Stimulated activated CD8-positive, alpha-beta memory T cell treated with anti-CD3 and anti-CD28 coated beads, Interleukin-12 subunit alpha, Interleukin-12 subunit beta, amount 100 ng/mL, for 1 hour (primary cell): ENCODE results near the gene MINDY4.

Experiments used
- DNase-seq: peaks from one replicate; pipeline ENCODE4 v3.0.0-alpha.2; 2020; ENCODE audit warnings: low read depth

The MINDY4 gene

DNA sequence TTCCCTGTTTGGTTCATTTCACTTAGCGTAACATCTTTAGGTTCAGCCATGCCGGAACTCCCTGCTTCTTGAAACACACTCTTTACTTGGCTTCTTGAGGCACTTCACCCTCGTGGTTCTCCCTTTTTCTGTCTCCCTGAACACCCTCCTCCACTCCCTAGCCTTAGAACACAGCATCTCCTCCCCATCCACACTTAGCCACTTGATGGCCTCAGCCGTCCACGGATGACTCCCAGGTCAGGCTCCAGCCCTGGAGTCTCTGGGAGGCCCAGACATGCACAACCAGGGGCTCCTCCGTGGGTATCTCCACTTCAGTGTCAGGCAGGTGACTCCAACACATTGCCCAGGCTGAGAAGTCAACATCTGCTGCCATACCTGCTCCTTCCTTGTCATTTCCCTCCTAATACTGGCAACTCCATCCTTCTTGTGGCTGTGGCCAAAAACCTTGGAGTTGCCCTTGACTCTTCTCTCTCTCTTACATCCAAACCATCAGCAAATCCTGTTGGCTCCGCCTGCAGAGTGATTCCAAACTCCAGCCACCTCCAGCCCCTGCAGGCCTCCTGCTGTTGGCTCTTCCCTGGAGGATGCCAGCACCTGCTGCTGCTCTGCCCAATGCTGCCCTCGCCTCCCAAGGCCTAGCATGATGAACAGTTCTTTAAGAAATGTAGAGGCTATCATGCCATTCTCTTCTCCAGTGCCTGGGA, 27.7 kb upstream of the MINDY4 start:
- no peak for DNase-seq

DNA sequence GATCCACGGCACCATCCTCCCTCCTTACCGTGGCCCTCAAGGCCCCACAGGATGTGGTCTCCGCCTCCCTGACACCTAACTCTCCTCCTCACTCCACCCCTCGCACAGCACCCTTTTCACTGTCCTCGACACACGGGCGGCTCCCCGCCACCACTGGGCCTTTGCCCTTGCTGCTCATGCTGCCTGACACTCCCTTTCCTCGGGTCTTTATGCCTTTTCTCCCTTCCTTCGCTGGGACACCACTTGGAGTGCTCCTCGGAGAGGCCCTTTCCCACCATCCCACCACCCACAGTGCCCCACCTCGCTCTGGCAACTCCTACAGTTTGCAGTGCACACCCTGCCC, 27.2 kb upstream of the MINDY4 start:
- DNase-seq = no peak

DNA sequence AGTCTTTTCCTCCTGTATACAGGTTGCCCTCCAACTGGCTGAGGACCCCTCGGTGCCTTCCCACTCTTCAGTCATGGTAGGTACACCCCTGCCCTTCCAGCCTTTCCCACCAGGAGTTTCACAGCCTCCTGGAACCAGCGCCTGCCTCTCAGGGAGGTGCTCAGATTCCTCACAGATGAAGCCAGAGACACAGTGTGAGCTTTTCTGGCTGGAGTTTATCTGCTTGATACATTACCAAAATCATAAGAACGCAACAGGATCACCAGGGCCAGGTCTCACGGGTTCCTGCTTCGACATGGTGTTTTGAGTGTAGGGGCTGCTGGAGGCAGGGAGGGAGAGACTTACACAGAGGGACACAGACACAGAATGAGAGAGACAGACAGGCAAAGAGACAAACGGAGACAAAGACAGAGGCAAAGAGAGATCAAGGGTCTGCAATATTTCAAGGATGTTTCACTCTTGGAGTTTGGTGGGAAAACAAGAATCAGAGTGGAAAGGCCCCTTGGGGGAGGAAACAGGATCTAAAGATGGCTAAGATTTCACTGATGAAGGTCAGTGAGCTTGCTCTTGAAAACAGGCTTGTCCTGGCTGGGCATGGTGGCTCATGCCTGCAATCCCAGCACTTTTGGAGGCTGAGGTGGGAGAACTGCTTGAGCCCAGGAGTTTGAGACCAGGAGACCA, 25.8 kb upstream of the MINDY4 start:
- no peak for DNase-seq

DNA sequence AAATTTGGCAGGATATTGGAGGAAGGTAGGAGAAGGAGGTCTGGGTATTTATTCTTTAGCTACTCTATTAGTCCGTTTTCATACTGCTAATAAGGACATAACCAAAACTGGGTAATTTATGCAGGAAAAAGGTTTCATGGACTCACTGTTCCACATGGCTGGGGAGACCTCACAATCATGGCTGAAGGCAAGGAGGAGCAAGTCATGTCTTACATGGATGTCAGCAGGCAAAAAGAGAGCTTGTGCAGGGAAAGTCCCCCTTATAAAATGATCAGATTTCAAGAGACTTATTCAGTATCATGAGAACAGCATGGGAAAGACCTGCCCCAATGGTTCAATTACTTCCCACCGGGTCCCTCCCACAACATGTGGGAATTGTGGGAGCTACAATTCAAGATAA, 21.2 kb upstream of the MINDY4 start:
- DNase-seq = no peak

DNA sequence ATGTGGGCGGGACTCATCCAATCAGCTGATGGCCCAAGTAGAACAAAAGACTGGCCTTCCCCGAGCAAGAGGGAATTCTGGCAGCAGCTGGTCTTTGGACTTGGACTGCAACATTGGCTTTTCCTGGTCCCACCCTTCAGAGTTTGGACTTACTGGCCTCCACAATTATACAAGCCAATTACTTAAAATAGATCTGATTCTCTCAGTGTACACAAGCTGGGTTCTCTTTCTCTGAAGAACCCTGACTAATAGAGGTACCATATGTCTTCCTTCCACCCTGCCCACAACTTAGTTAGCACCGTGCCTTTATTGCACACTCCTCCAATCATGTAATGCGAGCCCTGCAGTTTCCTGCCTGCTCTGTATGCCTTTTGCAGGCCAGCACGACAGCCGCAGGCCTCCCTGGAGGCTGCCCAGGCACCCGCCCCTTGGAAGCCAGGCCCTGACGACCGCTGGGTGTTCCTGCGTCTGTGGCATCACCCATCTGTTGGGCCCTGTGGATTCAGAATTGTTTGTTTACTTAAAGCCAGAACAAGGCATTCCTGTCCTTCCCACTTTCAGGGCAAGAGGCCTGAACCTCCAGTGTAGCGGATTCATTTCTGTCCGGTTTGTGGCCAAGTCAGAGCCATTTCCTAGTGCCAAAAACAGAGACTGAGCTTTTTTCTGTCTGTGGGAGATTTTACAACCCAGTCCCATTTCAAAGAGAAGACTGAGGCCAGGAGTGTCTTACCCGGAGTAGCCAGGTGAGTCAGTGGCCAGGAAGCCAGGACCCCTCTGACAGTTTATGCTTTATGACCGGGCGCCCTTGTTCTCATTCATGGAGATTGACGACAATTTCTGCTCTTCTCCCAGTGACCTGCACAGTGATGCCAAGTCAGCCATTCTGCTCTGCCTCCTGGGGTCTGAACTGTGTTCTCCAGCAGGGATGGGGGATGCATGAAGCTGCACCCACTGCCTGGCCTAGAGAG, 20.2 kb upstream of the MINDY4 start:
- DNase-seq = no peak

DNA sequence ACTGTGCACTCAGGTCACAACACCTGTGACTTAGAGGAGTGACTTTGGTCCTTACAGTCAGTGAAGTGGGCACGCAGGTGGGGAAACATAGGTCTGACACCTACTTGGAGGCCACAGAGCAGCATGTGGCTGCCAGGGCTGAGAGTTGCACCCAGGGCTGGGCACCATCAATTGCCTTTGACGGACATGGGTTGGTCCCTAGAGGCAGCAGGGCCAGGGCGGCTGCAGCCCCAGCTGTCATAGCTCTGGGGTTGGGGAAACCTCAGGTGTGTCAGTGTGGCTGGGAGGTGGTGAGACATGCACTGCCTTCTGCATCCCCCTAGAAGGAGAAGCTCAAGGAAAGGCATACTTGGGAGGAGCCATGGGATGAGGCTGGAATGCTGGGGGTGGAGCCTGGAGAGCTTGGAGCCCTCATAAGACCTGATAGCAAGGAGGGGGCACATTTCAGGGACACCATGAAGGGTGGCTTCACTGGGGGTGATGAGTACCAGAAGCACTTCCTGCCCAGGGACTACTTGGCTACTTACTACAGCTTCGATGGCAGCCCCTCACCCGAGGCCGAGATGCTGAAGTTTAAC, 19.4 kb upstream of the MINDY4 start, which contains the start of gene INMT:
TSS of gene INMT (plus strand) at position 440 of the 578 bp plus-strand sequence. CDS start at position 456, 16 bp downstream.
- no peak for DNase-seq

DNA sequence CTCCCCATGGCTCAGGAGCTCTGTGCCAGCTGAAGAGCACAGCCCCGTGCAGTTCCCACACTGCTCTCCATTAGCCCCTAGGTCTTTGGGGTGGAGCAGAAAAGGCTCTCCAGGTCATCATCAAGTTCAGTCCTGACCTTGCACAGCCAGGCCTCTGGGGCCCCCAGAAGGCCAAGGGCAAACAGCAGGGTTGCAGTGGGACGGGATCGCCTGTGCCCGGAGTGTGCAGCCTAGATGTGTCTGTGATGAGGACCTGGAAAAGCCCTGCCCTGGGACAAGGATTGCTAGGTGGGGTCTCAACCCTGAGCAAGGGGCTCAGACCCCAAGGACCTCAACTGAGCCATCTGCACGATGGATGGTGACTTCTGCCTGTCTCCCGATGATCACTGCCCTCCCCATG, 18.7 kb upstream of the MINDY4 start:
- DNase-seq = no peak

DNA sequence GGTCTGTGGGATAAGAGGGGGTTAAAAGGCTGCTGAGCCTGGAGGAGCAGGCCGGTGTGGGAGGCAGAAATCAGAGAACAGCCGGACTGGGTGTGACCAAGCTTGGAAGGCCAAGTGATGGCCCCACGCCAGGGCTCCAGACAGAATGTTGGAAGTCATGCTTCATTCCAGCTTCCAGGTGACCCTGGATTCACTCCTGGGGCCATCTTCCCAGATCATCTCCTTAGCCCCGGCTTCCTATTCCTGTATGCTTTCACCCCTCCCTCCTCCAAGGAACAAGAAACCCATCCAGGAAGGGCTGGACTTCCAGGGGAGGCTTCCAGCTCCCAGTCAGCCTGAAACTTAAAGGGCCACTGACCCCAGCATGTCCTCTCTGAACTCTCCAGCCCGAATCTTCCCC, 18.2 kb upstream of the MINDY4 start:
- DNase-seq = no peak

DNA sequence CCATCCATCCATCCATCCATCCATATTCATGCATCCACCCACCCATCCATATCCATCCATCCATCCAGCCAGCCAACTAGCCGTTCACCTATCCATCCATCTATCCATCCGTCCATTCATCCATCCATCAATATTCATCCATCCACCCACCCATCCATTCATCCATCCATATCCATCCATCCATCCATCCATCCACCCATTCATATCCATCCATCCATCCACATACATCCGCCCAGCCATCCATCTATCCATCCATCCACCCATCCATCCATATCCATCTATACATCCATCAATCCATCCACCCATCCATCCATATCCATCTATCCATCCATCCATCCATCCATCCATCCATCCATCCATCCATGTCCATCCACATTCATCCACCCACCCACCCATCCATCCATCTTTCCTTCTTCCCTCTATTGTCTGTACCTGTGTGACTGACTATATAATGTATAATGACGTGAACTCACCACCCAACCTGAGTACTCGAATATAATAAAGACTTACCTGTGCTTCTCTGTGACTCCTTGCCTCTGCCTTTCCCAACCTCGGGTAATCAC, 16.8 kb upstream of the MINDY4 start:
- no peak for DNase-seq

DNA sequence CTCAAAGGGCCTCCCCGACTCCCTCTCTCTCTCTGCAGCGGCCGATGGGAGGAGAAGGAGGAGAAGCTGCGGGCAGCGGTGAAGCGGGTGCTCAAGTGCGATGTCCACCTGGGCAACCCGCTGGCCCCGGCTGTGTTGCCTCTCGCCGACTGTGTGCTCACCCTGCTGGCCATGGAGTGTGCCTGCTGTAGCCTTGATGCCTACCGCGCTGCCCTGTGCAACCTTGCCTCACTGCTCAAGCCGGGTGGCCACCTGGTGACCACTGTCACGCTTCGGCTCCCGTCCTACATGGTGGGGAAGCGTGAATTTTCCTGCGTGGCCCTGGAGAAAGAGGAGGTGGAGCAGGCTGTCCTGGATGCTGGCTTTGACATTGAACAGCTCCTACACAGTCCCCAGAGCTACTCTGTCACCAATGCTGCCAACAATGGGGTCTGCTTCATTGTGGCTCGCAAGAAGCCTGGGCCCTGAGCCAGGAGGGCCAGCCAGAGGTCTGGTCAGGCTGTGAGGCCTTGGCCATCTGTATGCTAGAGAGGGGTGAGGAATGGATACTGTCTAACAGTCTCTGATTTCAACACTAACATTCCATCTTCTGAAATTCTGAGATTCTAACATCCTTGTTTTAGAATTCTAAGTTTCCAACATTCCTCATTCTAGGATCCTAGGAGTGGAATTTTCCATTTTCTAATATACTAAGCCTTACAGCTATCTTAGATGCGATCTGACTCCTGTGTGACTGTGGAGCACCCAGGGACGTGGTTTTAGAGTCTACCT, 15.6 kb upstream of the MINDY4 start:
- no peak for DNase-seq

DNA sequence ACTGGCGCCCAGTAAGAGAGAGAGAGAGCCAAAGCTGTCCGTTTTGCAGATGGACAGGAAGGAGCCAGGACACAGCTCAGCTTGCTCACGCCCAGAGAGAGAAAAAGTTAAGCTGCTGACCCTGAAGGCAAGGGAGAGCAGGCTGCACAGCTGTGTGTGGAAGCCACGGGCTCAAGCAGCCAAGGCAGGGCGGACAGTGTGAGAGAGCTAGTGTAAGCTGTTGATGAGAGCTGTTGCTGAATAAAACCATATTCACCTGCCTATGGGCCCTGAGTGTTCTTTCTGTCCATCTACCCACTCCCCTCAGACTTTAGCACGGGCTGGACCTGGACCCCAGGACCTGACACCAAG, 13.9 kb upstream of the MINDY4 start:
- DNase-seq = no peak

DNA sequence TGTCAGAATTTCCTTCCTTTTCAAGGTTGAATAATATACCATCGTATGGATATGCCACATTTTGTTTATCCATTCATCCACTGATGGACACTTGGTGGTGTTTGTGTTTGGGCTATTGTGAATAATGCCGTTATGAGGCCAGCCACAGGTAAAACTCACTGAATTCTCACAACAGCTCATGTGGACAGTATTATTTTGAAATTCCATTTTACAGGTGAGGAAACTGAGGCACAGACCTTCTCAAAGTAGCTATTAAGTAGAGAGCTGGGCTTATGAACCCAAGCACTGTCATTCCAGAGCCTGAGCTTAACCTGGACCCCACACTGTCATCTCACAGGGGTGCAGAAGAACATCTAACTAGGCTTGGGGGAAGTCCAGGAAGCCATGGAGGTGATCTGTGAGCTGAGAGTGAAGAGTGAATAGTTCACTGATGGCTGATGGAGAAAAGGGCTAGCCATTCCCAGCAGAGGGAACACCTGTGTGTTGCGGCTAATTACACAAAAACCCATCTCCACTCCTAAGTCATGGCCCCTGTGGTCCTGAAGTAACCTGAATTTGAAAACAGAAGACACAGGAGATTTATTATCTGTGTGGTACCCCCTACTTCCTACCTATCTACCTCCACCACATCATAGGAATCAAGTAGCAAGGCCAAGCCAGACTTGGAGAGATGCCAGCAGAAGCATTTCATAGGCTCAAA, 10.6 kb upstream of the MINDY4 start:
- DNase-seq = no peak

DNA sequence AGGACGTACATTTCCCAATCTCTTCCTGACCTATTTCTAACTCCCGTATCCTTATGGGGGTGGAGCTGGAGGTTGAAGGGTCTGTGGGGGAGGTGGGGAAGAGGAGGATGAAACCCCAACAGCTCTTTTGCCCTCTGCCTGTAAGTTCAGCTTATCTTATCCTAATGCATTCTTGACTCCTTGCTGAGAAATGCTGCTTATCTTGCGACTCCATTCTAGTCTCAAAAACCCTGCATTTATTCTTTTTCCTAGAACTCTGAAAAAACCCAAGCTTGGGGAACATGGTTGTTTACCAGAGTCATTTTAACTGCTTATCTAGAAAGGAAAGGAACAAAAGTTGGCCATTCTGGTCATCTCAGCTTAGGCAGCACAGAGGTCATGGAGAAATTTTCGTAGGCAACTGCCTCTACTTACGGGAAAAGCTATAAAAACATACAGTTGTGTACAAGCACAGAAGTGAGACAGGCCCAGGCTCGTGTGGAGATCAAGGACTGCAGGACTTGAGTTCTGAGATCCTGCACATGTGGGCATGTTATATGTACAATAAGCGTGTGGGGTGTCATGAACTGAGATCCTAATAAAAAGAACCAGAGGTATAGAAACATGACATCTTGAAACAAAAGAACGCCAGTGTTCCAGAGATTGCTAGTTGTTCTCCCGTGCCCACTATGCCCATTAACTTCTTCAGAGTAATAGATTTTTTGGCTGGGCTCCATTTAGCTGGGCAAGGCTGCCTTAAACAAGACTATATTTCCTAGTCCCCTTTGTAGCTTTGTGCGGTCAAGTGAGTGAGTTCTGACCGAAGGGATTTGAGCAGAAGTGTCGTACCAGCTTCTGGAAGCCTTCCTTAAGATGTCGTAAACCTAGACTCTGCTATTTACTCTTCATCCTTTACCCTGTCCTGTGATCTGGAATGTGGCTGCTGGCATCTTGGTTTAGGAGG, 9.7 kb upstream of the MINDY4 start:
- no peak for DNase-seq

DNA sequence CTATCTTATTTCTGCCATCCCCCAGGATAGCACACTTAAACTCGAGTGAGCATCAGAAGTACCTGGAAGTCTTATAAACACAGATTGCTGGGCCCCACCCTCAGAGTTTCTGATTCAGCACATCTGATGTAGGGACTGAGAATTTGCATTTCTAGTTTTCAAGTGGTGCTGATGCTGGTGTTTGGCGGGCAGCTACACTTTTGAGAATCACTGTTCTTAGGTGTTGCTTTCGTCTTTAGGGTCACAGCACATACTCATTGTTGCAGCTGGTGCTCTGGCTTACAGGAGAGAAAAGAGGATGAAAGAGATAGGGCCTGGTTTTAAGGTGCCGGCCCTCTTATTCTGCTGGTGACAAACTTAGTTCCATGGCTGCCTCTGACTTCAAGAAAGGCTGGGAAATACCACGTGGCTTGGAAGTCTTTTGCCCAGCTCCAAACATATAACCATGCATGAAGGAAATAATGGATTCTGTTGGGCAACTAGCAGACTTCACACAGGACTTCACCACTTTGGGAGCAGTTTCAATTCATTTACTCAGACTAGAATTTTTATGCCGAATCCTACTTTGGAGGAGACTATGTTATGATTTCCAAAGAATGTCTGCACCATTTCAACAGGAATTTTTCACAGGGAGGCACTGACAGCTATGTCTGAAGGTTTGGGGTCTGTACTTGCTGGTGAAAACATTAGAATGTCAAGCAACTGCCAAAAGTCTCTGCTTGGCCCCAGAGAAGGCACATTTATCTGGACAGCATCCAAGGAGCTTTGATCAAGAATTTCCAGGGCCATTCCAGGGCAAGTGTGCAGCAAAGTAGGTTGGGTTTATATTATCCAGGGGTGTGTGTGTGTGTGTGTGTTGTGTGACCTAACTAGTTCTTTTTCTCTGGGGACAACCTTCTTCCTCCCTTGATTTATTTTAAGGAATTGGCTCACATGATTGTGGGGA, 6.9 kb upstream of the MINDY4 start:
- no peak for DNase-seq

DNA sequence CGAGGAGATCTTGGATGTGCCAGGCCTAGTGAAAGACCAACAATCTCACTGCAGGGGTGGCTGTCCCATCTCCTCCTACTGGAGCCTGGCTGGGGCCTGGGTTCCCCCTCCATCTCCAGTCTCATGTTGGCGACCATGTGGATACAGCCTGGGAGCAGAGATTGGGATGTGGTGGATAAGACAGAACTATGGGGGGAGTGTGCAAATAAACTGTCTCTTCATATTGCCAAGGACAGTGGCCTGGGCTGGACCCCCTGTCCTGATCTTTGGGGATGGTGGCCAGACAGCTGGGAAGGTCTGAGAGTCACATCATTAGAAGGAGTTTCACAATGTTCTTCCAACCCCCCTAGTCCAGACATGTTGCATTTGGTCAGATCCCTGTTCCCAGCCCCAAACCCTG, 5.8 kb upstream of the MINDY4 start:
- no peak for DNase-seq

DNA sequence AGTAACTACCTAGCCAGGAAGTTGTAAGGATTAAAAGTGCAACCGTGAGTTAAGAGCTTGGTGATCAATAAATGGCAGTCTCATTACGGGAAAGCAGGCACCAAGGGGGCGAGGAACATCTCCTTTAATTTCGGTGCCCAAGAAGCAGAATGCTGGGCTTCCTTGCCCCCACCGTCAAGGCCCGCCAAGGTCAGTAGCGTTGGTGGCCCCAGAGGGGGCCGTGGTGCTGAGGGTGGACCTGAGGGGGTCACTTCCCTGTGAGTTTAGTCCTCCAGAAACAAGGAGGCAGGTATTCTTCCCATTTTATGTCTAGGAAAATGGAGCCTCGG, 408 bp upstream of the MINDY4 start:
- no peak for DNase-seq

DNA sequence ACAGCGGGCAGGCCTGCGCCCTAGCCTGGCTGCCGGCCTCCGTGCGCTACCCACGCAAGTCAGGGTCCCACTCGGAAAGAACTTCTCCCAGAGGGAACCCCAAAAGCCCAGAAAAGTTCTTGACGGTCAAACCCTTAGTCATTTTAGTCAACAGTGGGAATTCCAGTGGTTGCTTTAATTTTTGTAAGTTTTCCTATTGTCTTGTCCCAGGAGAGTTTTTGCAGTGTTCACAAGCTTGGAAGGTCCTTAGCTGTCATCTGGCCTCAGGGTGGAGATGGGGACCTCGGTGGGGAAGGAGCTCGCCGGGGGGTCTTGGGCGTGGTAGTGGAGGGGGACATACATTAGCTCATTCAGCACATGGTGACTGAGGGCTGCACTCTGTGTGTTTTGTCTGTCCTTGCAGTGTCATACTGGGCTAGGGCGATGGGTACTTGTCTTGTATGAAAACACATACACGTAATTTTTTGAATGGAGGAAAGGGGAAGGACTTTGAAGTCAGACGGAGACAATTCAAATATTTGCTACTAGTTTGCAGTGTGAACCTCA, 736 bp downstream of the MINDY4 start:
- DNase-seq = no peak

DNA sequence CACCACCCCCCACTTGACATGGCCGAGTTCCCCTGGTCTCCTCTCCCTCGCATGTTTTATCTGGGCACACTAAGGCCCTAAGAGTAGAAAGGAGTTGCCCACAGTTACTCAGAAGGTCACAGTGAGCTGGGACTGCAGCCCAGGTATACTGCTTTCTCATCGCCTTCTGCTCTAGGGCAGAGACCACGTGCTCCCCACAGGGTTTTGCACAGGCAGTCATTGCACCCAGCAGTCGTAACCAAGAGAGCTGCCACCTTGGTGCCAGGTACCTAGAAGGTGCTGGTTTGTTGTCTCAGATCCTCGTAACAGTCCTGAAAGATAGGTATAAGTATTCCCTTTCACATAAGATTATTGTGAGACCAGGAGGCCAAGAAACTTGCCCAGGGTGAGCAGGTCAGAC, 1.8 kb downstream of the MINDY4 start:
- no peak for DNase-seq
